Measurements from ENCODE around the gene SUMO4.

- TF ChIP-seq, protein P1, sequence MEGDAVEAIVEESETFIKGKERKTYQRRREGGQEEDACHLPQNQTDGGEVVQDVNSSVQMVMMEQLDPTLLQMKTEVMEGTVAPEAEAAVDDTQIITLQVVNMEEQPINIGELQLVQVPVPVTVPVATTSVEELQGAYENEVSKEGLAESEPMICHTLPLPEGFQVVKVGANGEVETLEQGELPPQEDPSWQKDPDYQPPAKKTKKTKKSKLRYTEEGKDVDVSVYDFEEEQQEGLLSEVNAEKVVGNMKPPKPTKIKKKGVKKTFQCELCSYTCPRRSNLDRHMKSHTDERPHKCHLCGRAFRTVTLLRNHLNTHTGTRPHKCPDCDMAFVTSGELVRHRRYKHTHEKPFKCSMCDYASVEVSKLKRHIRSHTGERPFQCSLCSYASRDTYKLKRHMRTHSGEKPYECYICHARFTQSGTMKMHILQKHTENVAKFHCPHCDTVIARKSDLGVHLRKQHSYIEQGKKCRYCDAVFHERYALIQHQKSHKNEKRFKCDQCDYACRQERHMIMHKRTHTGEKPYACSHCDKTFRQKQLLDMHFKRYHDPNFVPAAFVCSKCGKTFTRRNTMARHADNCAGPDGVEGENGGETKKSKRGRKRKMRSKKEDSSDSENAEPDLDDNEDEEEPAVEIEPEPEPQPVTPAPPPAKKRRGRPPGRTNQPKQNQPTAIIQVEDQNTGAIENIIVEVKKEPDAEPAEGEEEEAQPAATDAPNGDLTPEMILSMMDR (conservative IDR thresholded peaks at IDR 0.05 in 1 of 2, IDR thresholded peaks at IDR 0.05 in 1 of 2; ENCODE audit: extremely low read depth in 1 of 2, insufficient read depth in 1 of 2, low read depth in 1 of 2, low read length in 2 of 2) = no peak
- TF ChIP-seq EZH2 (IDR thresholded peaks at IDR 0.05; ENCODE audit: borderline replicate concordance, low read length) = no peak
Observed at GRCh38 chr6:149438855-149439254, 38.8 kb downstream of the SUMO4 start.

Measured in mammary epithelial cell (primary cell).